Epidermal melanocyte (primary cell): ENCODE measurements around the gene IL1RAPL2.

ENCODE experiments used
- DNase-seq: peaks from one replicate; pipeline ENCODE4 v3.0.0; 2011; ENCODE audit warnings: low spot score; ENCODE audit not compliant: insufficient read length

IL1RAPL2 gene

GRCh38 chrX:105265093-105265492 lies 699.1 kb downstream of the IL1RAPL2 start:
- DNase-seq: no peak

DNA sequence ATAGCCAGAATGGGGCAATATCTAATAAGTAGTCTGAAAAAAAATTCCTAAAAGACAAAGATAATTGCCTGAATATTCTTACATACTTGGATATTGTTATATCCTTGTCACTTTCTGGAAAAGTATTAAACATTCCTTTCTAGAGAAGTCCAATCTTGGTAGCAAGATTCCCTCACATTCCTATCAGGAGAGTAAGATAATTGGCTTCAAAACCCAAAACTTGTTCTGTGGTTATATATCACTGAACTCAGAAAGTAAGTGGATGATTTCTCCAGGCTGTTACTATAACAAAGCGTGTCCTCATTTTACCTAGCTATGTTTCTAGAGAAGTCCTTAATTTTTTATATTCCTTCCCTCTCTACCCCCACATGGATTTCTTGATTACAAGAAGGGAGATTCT lies 700.5 kb downstream of the IL1RAPL2 start:
- no peak for DNase-seq

DNA sequence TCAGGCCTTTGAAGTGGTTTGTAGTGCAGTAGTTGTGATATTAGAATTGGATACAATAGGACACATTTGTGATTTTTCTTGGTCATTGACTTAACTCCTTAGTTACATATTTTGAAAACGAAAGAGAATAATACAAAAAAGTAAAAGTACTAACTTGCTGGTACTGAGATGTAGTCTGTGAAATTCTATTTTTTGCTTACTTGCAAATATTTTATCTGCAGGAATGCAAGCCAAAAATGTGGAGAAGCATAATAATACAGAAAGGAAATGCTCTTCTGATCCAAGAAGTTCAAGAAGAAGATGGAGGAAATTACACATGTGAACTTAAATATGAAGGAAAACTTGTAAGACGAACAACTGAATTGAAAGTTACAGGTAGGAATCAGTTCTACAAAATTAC lies 701.2 kb downstream of the IL1RAPL2 start:
- no peak for DNase-seq

DNA sequence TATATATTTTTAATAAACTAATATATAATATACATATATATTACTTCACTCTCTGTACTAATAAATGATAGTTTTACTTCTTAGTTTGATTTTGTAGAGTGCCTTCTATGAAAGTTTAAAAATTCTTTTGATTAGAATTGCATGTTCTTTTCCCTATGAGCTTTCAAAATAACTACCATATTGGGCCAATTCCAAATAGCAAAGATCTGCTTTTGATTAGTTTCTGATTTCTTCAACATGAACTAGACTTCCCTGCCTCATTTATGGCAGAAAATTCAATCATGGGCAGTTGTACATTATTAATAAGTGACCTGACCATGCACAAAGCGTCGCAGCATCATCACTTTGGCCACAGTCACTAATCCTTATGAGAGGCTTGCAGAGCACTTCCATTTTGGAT lies 703.4 kb downstream of the IL1RAPL2 start:
- DNase-seq: no peak

GRCh38 chrX:105273326-105273725 lies 707.3 kb downstream of the IL1RAPL2 start:
- DNase-seq: no peak

DNA sequence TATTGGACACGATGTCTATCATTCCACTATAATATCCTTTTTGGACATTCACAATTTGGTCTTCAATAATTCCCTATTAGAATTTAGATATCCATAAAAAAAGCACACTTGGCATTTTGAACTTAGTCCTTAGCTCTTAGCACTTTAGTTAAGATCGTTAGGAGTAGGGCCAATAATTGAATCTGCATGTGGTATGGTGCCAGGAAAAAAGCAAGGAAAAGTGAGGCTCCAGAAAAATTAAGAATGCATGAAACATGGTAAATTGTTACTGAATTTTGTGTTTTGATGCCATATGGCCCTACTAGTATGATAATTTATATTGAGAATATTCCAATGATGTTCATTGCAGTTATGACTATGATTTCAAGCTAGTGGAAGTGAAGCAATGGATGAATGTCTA lies 708.1 kb downstream of the IL1RAPL2 start:
- no peak for DNase-seq

DNA sequence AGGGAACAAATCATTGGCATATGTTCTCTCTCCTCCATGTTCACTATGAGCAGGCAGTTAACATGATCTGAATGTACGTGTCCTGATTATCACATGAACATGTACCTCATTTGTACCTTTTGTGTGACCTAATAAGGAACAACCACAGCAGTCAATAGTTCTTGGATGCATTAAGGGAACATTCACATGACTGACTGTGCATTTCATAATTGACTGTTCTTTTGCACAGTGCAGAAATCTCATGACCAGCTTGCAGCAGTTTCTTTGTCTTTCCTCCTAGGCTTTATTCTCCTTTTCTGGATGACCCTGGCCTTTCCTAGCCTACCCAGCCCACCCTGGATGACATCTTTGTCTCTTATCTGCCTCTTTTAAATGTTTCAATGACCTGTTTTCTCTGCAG lies 711.1 kb downstream of the IL1RAPL2 start:
- no peak for DNase-seq

GRCh38 chrX:105282077-105282476 lies 716.1 kb downstream of the IL1RAPL2 start:
- DNase-seq: no peak

DNA sequence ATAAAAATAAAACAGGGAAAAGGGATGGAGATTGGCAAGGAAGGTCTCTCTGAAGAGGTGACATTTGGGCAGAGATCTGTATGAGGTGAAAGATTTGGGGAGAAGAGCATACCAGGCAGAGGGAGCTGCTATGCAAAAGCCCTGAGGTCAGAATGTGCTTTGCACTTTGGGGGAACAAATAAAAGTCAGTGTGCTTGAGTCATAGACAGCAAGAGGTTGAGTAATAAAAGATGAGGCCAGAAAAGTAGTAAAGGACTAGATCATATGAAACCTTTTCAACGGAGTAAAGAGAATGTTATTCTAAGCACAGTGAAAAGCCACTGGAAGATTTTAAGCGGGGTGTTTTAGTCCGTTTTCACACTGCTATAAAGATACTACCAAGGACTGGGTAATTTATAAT lies 731.0 kb downstream of the IL1RAPL2 start:
- DNase-seq: no peak

DNA sequence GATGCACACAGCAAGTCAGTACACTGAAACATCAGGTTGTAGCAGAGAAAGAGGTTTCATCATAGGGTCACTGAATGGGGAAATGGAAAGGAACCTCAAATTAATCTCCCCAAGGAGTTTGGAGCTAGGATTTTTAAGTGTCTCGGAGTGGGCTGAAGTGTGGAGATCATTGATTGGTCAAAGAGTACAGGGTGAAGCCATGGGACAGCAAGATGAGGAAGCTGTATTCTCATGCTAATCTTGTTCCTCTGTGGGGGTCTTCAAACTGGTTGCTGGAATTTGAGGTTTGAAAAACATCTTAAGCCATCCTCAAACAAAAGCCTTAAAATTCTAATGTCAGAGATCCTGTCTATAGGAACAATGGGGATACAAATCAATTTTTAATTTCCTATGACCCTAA lies 733.3 kb downstream of the IL1RAPL2 start:
- DNase-seq: no peak

DNA sequence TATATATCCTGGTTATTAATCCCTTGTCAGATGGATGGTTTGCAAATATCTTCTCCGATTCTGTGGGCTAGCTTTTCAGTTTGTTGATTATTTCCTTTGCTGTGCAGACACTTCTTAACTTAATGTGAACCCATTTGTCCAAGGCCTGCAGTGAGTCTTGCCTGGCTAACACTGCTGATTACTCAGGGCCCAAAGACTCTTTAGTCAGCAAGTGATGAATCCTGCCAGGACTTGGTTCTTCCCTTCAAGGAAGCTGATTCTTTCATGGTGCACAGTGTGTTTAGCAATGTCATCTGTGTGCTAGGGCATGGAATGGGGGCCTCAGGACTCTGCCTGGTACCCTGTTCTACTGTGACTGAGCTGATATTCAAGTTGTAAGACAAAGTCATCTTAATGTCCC lies 736.2 kb downstream of the IL1RAPL2 start:
- DNase-seq: no peak

DNA sequence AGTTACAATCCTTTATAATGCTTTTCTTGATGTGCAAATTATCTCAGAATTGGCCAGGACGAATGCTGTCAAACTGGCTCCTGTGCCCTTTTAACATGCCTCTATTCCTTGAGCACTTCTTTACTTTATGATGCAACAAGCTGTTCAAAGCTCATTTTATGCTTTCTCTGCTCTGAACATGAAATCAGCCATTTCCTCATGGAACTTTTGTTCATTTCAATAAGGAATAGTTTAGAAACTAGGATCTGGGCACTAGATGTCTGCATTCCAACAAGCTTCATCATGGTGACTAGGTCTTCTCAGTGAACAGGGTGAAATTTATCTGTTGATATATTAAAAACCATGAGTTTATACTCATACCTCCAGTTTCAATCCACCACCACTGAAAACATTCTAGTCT lies 741.8 kb downstream of the IL1RAPL2 start:
- no peak for DNase-seq

DNA sequence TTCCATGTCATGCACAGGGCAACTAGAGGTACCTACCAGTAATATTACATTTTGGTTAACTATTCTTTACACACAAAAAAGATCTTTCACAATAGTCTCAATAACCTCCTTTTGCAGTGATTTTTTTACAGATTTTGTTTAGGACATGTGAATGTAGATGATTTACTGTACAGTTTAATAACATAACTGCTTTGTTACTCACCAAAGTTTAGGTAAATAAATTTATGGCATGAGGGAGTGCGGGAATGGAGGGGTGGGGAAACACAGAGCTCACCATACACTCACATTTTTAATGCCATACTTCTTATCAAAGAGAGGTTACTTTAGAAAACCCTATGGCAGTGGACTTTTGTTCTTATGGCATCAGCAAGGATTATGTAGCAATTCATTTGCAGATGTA lies 747.6 kb downstream of the IL1RAPL2 start:
- DNase-seq: no peak

GRCh38 chrX:105314458-105314857 lies 748.5 kb downstream of the IL1RAPL2 start:
- no peak for DNase-seq

DNA sequence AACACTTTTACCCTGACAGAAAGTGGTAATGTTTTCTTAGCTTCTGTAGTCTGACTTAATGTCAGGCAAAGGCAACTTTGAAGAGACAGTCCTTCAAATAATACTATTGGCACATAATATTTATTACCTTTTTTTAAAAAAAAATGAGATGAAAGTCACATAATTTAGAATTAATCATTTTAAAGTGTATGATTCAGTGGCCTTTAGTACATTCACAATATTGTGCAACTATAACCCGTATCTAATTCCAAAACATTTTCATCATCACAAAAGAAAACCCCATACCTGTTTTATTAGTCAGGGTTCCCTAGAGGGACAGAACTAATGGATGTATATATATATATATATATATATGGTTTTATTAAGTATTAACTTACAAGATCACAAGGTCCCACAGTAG lies 749.2 kb downstream of the IL1RAPL2 start:
- no peak for DNase-seq

- no peak for DNase-seq
These were observed 751.1 kb downstream of the IL1RAPL2 start for GRCh38 chrX:105317117-105317516.

DNA sequence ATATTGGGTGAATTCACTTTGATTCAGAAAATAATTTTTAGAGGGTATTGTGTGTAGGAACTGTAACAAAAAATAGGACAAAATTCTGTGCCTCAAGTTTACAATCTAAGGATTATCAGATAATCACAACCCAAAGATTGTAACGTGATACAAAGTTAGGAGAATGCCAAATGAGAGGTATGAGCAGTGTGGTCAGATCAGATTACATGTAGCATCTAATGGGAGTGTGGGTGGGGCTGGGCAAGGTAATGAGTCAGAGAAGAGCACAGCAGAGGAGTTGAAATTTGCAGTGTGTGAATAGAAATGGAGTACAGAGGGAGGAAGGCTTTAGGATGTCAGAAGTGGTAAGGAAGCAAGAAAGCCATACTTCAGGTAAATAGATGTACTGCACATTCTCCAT lies 757.9 kb downstream of the IL1RAPL2 start:
- no peak for DNase-seq

- DNase-seq: no peak
These were observed 762.8 kb downstream of the IL1RAPL2 start for GRCh38 chrX:105328773-105329172.

DNA sequence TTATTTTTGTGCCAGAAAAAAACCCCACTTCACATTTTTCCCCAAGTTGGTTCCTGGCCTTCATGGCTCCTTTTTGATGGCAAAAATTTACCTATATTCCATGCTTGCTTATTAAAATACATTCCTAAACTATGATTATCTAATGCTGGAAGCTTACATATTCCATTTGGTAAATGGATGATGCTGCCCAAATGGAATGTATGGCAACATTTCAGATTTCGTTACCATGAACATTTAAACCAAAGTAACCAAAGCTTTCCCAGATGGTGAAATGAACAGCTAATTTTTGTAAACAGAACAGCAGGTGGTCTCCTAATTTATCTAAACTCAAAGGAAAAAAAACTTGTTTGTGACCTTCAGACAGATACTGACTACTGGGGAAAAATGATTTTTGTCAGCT lies 765.2 kb downstream of the IL1RAPL2 start:
- DNase-seq: no peak

- no peak for DNase-seq
These were observed 781.4 kb downstream of the IL1RAPL2 start for GRCh38 chrX:105347373-105347772.

GRCh38 chrX:105349476-105349875 lies 783.5 kb downstream of the IL1RAPL2 start:
- DNase-seq: peak; percentile 14

DNA sequence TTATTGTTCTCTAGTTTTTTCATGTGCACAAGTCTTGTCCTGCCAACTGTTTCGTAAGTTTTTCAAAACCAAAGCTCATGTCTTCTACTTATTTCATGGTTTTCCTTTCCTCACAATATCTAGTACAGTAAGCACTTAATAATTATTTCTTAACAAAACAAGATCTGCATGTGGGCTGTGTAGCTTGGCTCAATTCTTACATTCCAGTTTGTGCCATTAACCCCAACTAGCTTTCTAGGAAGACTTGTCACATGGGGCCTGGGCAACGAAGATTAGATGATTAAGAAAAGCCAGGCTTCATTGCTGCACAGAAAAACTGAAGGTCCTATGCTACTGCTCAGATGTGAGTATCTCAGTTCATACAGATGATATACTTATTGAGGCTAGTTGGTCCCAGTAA lies 809.8 kb downstream of the IL1RAPL2 start:
- no peak for DNase-seq

GRCh38 chrX:105424729-105425128 lies 858.7 kb downstream of the IL1RAPL2 start:
- DNase-seq: no peak

- DNase-seq: no peak
These were observed 885.4 kb downstream of the IL1RAPL2 start for GRCh38 chrX:105451401-105451800.
